Smooth muscle cell (in vitro differentiated cells): ENCODE data around the gene GPRIN3. TPM values are rescaled to one million over a fixed set of nuclear protein-coding genes. Genes with fewer than 3 reads are reported as not detected.

Source experiments
- DNase-seq: peaks from one replicate; lab custom pipeline; 2025; ENCODE audit not compliant: unreplicated experiment; lab: John Stamatoyannopoulos, UW
- H2AFZ ChIP-seq: fragments of 200-600 bp; sonication (generic); 2 replicates; pipeline ENCODE4 v1.6.0; 2016; ENCODE audit warnings: antibody characterized with exemption, low read depth, mild to moderate bottlenecking
- H3F3A ChIP-seq: fragments of 200-600 bp; sonication (generic); 2 replicates; pipeline ENCODE4 v1.6.0; 2017; ENCODE audit warnings: antibody characterized with exemption, low read depth
- H3K27ac ChIP-seq: fragments of 200-600 bp; sonication (generic); 2 replicates; pipeline ENCODE4 v1.5.1; 2016; ENCODE audit warnings: low read depth, mild to moderate bottlenecking
- H3K27me3 ChIP-seq: fragments of 200-600 bp; sonication (generic); 2 replicates; pipeline ENCODE4 v1.6.1; 2016; ENCODE audit warnings: low read depth, mild to moderate bottlenecking
- H3K36me3 ChIP-seq: fragments of 200-600 bp; sonication (generic); 2 replicates; pipeline ENCODE4 v1.5.1; 2016; ENCODE audit warnings: low read depth
- H3K4me1 ChIP-seq: fragments of 200-600 bp; sonication (generic); 2 replicates; pipeline ENCODE4 v1.5.1; 2016; ENCODE audit warnings: low read depth
- H3K4me2 ChIP-seq: fragments of 200-600 bp; sonication (generic); 2 replicates; pipeline ENCODE4 v1.6.0; 2016; ENCODE audit warnings: mild to moderate bottlenecking
- H3K4me3 ChIP-seq: fragments of 200-600 bp; sonication (generic); 2 replicates; pipeline ENCODE4 v1.5.1; 2016; ENCODE audit warnings: mild to moderate bottlenecking
- H3K79me2 ChIP-seq: fragments of 200-600 bp; sonication (generic); 2 replicates; pipeline ENCODE4 v1.6.0; 2016; ENCODE audit warnings: low read depth, mild to moderate bottlenecking
- H3K9ac ChIP-seq: fragments of 200-600 bp; sonication (generic); 2 replicates; pipeline ENCODE4 v1.6.0; 2016; ENCODE audit warnings: low read depth
- H3K9me3 ChIP-seq: fragments of 200-600 bp; sonication (generic); replicated peaks from 2 replicates; pipeline ENCODE4 v1.5.1; 2016; ENCODE audit warnings: low read depth
- H4K20me1 ChIP-seq: fragments of 200-600 bp; sonication (generic); 2 replicates; pipeline ENCODE4 v1.6.0; 2016; ENCODE audit warnings: low read depth
- WGBS: methylation state at CpG from one replicate; pipeline ENCODE4 v1.1.7; 2016; ENCODE audit warnings: low lambda C conversion rate; 5-methylcytosine and 5-hydroxymethylcytosine counted together
- polyA plus RNA-seq: library from polyadenylated mRNA; unstranded; fragments of >200 nt; fragmentation: Nextera tagmentation; extraction: Ambion mirVana; gene quantifications from 2 replicates; pipeline ENCODE4 v1.2.1, GENCODE V29; 2016
- total RNA-seq: library from RNA; depleted of rRNA; stranded (reverse); fragments of >200 nt; gene quantifications from 2 replicates; pipeline ENCODE4 v1.2.3, GENCODE V29; 2014
- TF ChIP-seq, protein P1 (sequence below): fragments of 200-600 bp; sonication (generic); IDR thresholded peaks from 2 replicates; pipeline ENCODE4 v1.5.1; 2017; ENCODE audit warnings: borderline replicate concordance, mild to moderate bottlenecking, antibody characterized with exemption; ENCODE audit not compliant: insufficient read depth, poor library complexity, severe bottlenecking

Gene GPRIN3
- total and polyA plus RNA-seq, 2 experiments from 2014 or later = 0.47 to 1.8 TPM

DNA sequence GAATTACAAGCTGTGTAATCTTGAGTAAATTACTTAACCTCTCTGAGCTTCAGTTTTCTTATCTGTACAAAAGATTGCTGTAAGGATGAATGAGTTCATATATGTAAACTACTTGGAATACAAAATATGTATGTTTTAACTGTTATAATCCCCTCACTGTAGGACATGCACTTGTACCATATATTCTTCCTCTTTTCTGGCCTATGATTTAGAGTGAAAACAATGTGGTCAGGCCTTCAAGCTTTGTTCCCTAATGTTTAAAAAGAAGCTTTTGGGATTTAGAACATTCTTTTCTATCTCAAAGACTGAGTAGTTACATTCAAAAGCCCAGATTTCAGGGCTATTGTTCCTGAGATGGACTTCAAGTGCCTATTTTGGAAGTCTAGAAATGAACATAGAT, 26.7 kb upstream of the GPRIN3 start:
- H3K9me3 ChIP-seq = no peaks in the 10 kb centered on the region
- no peak overlapping the region for H3K4me2 ChIP-seq
- no peaks in the 10 kb centered on the region for H3K79me2 ChIP-seq
- no peak overlapping the region for H2AFZ ChIP-seq
- TF ChIP-seq, protein P1, sequence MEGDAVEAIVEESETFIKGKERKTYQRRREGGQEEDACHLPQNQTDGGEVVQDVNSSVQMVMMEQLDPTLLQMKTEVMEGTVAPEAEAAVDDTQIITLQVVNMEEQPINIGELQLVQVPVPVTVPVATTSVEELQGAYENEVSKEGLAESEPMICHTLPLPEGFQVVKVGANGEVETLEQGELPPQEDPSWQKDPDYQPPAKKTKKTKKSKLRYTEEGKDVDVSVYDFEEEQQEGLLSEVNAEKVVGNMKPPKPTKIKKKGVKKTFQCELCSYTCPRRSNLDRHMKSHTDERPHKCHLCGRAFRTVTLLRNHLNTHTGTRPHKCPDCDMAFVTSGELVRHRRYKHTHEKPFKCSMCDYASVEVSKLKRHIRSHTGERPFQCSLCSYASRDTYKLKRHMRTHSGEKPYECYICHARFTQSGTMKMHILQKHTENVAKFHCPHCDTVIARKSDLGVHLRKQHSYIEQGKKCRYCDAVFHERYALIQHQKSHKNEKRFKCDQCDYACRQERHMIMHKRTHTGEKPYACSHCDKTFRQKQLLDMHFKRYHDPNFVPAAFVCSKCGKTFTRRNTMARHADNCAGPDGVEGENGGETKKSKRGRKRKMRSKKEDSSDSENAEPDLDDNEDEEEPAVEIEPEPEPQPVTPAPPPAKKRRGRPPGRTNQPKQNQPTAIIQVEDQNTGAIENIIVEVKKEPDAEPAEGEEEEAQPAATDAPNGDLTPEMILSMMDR = no peak
- no peak overlapping the region for H3K4me3 ChIP-seq
- no peaks in the 10 kb centered on the region for H3F3A ChIP-seq
- DNase-seq = no peak
- no peaks in the 10 kb centered on the region for H3K36me3 ChIP-seq
- no peaks in the 10 kb centered on the region for H3K4me1 ChIP-seq
- H3K27me3 ChIP-seq = no peaks in the 10 kb centered on the region
- H4K20me1 ChIP-seq = no peaks in the 10 kb centered on the region
- no peak overlapping the region for H3K27ac ChIP-seq
- H3K9ac ChIP-seq = no peak overlapping the region

DNA sequence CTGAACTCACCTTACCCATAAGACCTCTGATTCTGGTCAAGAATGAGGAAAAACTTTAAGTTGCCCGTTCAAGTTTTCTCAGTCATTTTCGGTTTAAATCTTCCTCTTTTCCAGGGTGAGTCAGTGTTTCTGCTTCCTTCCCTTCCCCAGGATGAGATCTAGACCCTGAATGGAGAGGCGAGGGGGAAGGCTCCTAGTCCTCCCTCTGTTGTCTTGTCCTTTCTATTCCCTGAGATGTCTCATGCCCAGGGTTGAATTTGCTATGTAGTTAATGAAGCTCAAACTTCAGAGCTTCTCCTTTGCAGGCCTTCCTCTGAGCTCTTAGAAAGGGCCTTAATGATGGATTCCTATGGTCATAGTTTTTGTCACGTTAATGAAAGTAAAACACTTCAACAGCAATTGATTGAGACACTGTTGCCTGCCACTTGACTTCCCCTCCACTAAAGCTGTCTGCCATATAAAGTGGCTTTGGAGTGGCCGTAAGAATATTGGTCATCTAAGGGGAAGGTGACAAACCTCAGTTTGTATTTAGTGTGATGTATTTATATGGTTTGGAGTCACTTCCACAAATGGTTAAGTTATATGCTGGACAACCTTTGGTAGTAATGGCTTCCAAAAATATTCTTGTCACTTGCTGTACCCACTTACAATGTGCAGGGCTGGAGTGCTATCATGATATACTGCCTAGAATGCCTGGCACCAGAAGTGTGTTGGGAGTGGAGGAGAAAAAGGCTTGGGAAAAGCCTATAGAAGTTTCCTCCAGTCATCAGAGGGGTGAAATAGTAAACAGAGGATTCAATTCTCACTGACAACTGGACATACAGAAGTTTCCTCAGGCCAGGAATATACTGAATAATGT, 24.3 kb upstream of the GPRIN3 start:
- no peak for DNase-seq
- 91% methylated on average over 5 of the region's 5 CpGs for WGBS
- H3K79me2 ChIP-seq = no peaks in the 10 kb centered on the region
- H3K4me2 ChIP-seq = no peak overlapping the region
- no peak overlapping the region for H2AFZ ChIP-seq
- H3K4me3 ChIP-seq = no peak overlapping the region
- no peaks in the 10 kb centered on the region for H3K4me1 ChIP-seq
- no peaks in the 10 kb centered on the region for H3K27me3 ChIP-seq
- TF ChIP-seq, protein P1 = no peak
- no peaks in the 10 kb centered on the region for H3K36me3 ChIP-seq
- no peaks in the 10 kb centered on the region for H4K20me1 ChIP-seq
- no peaks in the 10 kb centered on the region for H3F3A ChIP-seq
- H3K9me3 ChIP-seq = no peaks in the 10 kb centered on the region
- no peak overlapping the region for H3K9ac ChIP-seq
- H3K27ac ChIP-seq = no peak overlapping the region

DNA sequence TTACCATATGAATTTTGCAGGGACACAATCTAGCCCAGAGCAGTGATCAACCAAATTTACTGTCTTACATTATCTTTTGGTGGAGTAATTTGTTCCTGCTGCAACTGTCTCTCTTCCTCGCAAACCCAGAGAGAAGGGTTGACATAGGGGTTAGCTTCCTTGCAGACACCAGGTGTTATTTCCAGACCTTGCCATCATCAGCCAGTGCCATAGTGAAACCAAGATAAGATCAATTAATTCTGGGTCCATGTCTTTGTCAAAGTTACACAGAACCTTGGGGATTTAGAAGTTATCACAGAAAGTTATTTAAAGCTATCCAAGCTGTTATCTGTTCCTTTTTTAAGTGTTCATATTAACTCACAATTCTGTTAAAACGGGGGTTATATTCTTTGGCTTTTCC, 23.6 kb upstream of the GPRIN3 start:
- WGBS = 88% methylated on average over 2 of the region's 2 CpGs
- no peaks in the 10 kb centered on the region for H3K79me2 ChIP-seq

More for the DNA sequence above, 23.6 kb upstream of the GPRIN3 start:
- DNase-seq = no peak
- Histone ChIP-seq H3K9ac (no peak overlapping the region), H3K27ac (no peak overlapping the region), H3K36me3 (no peaks in the 10 kb centered on the region), H3K4me3 (no peak overlapping the region), H3K9me3 (no peaks in the 10 kb centered on the region), H3K27me3 (no peaks in the 10 kb centered on the region), H3F3A (no peaks in the 10 kb centered on the region), H3K4me1 (no peaks in the 10 kb centered on the region), H3K4me2 (no peak overlapping the region), H2AFZ (no peak overlapping the region), H4K20me1 (no peaks in the 10 kb centered on the region)
- TF ChIP-seq, protein P1 = no peak
